Fibroblast of lung (primary cell): ENCODE measurements around the gene CDK9. TPM values are rescaled to one million over a fixed set of nuclear protein-coding genes. Genes with fewer than 3 reads are reported as not detected.
"Not testable (repeated sequence)": the region's sequence is repeated elsewhere in the genome, so short reads cannot be mapped to it uniquely, and the experiment has no call there.

Experiments
- DNase-seq, 2 donors: peaks; one replicate each; pipeline versions ENCODE4 v3.0.0 to v3.0.0-alpha.2; 2010; ENCODE audit warnings: low read depth in 2 of 2
- H2AFZ ChIP-seq: 2 replicates; pipeline ENCODE4 v1.5.1; 2012; ENCODE audit warnings: low read length, control low read depth, inconsistent platforms
- H3K27ac ChIP-seq: 2 replicates; pipeline ENCODE4 v1.5.1; 2011; ENCODE audit warnings: low read length, control low read depth; ENCODE audit not compliant: insufficient read depth
- H3K27me3 ChIP-seq: 2 replicates; pipeline ENCODE4 v1.5.1; 2011; ENCODE audit warnings: mild to moderate bottlenecking, low read length; ENCODE audit not compliant: control insufficient read depth, insufficient read depth
- H3K36me3 ChIP-seq: 2 replicates; pipeline ENCODE4 v1.5.1; 2011; ENCODE audit warnings: low read length; ENCODE audit not compliant: control insufficient read depth, insufficient read depth
- H3K4me1 ChIP-seq: 2 replicates; pipeline ENCODE4 v1.5.1; 2011; ENCODE audit warnings: low read length; ENCODE audit not compliant: control insufficient read depth, insufficient read depth; ENCODE audit errors: extremely low read depth
- H3K4me2 ChIP-seq: 2 replicates; pipeline ENCODE4 v1.5.1; 2011; ENCODE audit warnings: low read length, control low read depth; ENCODE audit not compliant: insufficient read depth; ENCODE audit errors: extremely low read depth
- H3K4me3 ChIP-seq, 4 experiments: fragments of 200-600 bp in 1 of 4; sonication (generic) in 1 of 4; replicated peaks in 1 of 4; 2 replicates each; pipeline ENCODE4 v1.5.1; 2011 to 2016; ENCODE audit warnings: low read length in 4 of 4, low read depth in 3 of 4, mild to moderate bottlenecking in 3 of 4, control low read depth in 2 of 4, inconsistent platforms in 1 of 4, mixed read lengths in 1 of 4; ENCODE audit not compliant: insufficient read depth in 1 of 4; ENCODE audit errors: control extremely low read depth in 1 of 4
- H3K79me2 ChIP-seq: 2 replicates; pipeline ENCODE4 v1.5.1; 2012; ENCODE audit warnings: mild to moderate bottlenecking, low read length, inconsistent platforms; ENCODE audit not compliant: control insufficient read depth, insufficient read depth
- H3K9ac ChIP-seq: 2 replicates; pipeline ENCODE4 v1.5.1; 2011; ENCODE audit warnings: mild to moderate bottlenecking, low read length, control low read depth; ENCODE audit not compliant: insufficient read depth
- H3K9me3 ChIP-seq: 2 replicates; pipeline ENCODE4 v1.5.1; 2012; ENCODE audit warnings: low read depth, low read length; ENCODE audit not compliant: control insufficient read depth, insufficient read depth
- H4K20me1 ChIP-seq: 2 replicates; pipeline ENCODE4 v1.5.1; 2011; ENCODE audit warnings: low read length; ENCODE audit not compliant: control insufficient read depth, insufficient read depth; ENCODE audit errors: extremely low read depth
- CTCF ChIP-seq, 2 donors: IDR thresholded peaks in 1 of 2; conservative IDR thresholded peaks in 1 of 2; 1 replicate in 1 of 2; 2 replicates in 1 of 2; pipeline ENCODE4 v1.5.1; 2011 to 2012; ENCODE audit warnings: low read length in 2 of 2, control low read depth in 1 of 2, inconsistent platforms in 1 of 2, low read depth in 1 of 2, mild to moderate bottlenecking in 1 of 2
- EZH2 ChIP-seq: IDR thresholded peaks from 2 replicates; pipeline ENCODE4 v1.5.1; 2012; ENCODE audit warnings: low read length, control low read depth, mild to moderate bottlenecking; ENCODE audit errors: missing control alignments
- polyA plus RNA-seq, 2 donors: library from polyadenylated mRNA; depleted of rRNA in 1 of 2; stranded (reverse) in 1 of 2; unstranded in 1 of 2; fragments of >200 nt; gene quantifications; 2 replicates each; pipeline ENCODE4 v1.2.1, GENCODE V29; 2011 to 2012; ENCODE audit warnings: missing spikeins in 1 of 2
- total RNA-seq: library from RNA; depleted of rRNA; stranded (reverse); fragments of >200 nt; gene quantifications from 2 replicates; pipeline ENCODE4 v1.2.1, GENCODE V29; 2014

Gene CDK9
- total and polyA plus RNA-seq, 2 donors (not counting 1 experiment from before 2014, with no cell fraction given) = 54.8 to 82.2 TPM

DNA sequence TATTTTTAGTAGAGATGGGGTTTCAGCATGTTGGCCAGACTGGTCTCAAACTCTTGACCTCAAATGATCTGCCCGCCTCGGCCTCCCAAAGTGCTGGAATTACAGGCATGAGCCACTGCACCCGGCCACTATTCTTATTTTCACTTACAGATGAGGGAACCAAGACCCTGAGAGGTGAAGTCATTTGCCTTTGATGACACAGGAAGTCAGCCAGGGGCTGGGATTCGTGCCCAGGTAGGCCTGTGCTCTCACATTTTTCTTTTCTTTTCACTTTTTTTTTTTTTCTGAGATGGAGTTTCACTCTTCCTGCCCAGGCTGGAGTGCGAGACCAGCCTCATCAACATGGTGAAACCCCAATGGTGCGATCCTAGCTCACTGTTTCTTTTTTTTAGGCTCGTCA lies 46.4 kb downstream of the CDK9 start:
- Histone ChIP-seq H3K79me2 (peaks cover 42% of the 10 kb centered on the region), H3K36me3 (peaks cover 7% of the 10 kb centered on the region), H3K4me3 (no peak overlapping the region), H3K4me2 (no peak overlapping the region), H3K27me3 (no peaks in the 10 kb centered on the region), H3K9me3 (no peaks in the 10 kb centered on the region), H2AFZ (no peak overlapping the region), H3K4me1 (peaks cover 31% of the 10 kb centered on the region), H3K9ac (no peak overlapping the region), H3K27ac (peak overlapping the region; percentile 36), H4K20me1 (no peaks in the 10 kb centered on the region)
- DNase-seq = peak in 1 of 2 donors; percentile 48
- no peak for TF ChIP-seq CTCF (conservative IDR thresholded peaks at IDR 0.05 in 1 of 2, IDR thresholded peaks at IDR 0.05 in 1 of 2; ENCODE audit: low read depth in 1 of 2, low read length in 2 of 2)
- TF ChIP-seq EZH2 = no peak

GRCh38 chr9:127833555-127833954 lies 47.7 kb downstream of the CDK9 start:
- peak in 1 of 2 donors; percentile 48 for DNase-seq
- no peaks in the 10 kb centered on the region for H3K9me3 ChIP-seq
- peaks cover 38% of the 10 kb centered on the region for H3K4me1 ChIP-seq
- TF ChIP-seq CTCF (conservative IDR thresholded peaks at IDR 0.05 in 1 of 2, IDR thresholded peaks at IDR 0.05 in 1 of 2; ENCODE audit: low read depth in 1 of 2, low read length in 2 of 2) (no peak), EZH2 (no peak)
- H3K4me2 ChIP-seq = peak overlapping the region; percentile 15
- H3K27me3 ChIP-seq = no peaks in the 10 kb centered on the region
- H3K4me3 ChIP-seq = no peak overlapping the region
- H4K20me1 ChIP-seq = no peaks in the 10 kb centered on the region
- H3K36me3 ChIP-seq = peaks cover 7% of the 10 kb centered on the region
- H3K9ac ChIP-seq = no peak overlapping the region
- no peak overlapping the region for H2AFZ ChIP-seq
- H3K27ac ChIP-seq = peak overlapping the region; percentile 37
- peaks cover 48% of the 10 kb centered on the region for H3K79me2 ChIP-seq

DNA sequence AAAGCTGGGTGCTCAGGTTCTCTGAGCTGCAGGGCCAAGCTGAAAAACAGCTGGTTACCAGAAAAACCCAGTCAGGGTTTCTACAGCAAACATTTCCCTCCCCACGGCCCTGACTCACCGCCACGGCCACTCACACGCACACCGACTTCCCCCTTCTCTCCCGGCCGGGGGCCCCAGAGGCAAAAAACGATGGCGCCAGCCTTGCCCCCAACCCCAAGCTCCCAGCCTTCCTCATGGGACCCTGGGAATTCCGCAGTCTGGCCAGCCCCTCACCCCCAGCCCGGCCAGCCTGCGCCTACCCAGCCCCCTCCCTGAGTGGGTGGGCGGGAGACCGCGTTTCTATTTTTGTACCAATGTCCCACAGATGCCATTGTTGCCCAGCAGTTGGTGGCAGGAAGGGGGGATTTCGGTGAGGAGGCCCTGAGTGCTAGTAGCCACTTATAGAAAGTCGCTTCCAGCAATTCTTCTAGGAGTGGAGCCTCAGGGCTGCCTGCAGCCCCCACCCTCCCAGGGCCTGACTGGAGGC lies 50.2 kb downstream of the CDK9 start:
- Histone ChIP-seq H3K9me3 (no peaks in the 10 kb centered on the region), H3K9ac (peak overlapping the region; percentile 57), H4K20me1 (no peaks in the 10 kb centered on the region), H3K4me1 (peaks cover 48% of the 10 kb centered on the region), H3K27me3 (no peaks in the 10 kb centered on the region), H2AFZ (no peak overlapping the region), H3K36me3 (peaks cover 4% of the 10 kb centered on the region), H3K4me2 (peak overlapping the region; percentile 81), H3K4me3 (no peak overlapping the region), H3K79me2 (peaks cover 54% of the 10 kb centered on the region), H3K27ac (peak overlapping the region; percentile 94)
- peak; percentile 62 to 78 for DNase-seq
- TF ChIP-seq CTCF (conservative IDR thresholded peaks at IDR 0.05 in 1 of 2, IDR thresholded peaks at IDR 0.05 in 1 of 2; ENCODE audit: low read depth in 1 of 2, low read length in 2 of 2) = no peak
- TF ChIP-seq EZH2 = no peak

- Histone ChIP-seq H3K4me1 (peaks cover 48% of the 10 kb centered on the region), H3K79me2 (peaks cover 59% of the 10 kb centered on the region)
Measured at GRCh38 chr9:127836561-127836960, 50.7 kb downstream of the CDK9 start.

More at GRCh38 chr9:127836561-127836960, 50.7 kb downstream of the CDK9 start:
- H3K4me3 ChIP-seq, DNase-seq, H3K27me3 ChIP-seq, H2AFZ ChIP-seq, H3K9me3 ChIP-seq, H4K20me1 ChIP-seq, H3K36me3 ChIP-seq: not testable (repeated sequence)
- peak overlapping the region; percentile 94 for H3K27ac ChIP-seq
- H3K9ac ChIP-seq = peak overlapping the region; percentile 57
- peak overlapping the region; percentile 67 for H3K4me2 ChIP-seq
